HG03097 (cell line): ENCODE results near the gene GDE1.

Source experiments
- ATAC-seq: cut with Tn5 transposase; IDR thresholded peaks from one replicate; pipeline ENCODE4 v1.9.1; 2021; ENCODE audit not compliant: unreplicated experiment, low FRiP score

The GDE1 gene

GRCh38 chr16:19524356-19524615 is 2.4 kb upstream of the GDE1 start:
- ATAC-seq: no peak

- ATAC-seq: peak; percentile 75
Measured at GRCh38 chr16:19523559-19524355, 1.9 kb upstream of the GDE1 start, which contains the start of gene CCP110. Gene CCP110, plus strand, starts transcription at chr16:19523942. Its CDS starts 3,940 bp downstream, at chr16:19527882.

- ATAC-seq: no peak
Measured at GRCh38 chr16:19523184-19523558, 1.3 kb upstream of the GDE1 start.

- no peak for ATAC-seq
Measured at GRCh38 chr16:19522760-19523159, 862 bp upstream of the GDE1 start.

GRCh38 chr16:19522397-19522732 is 467 bp upstream of the GDE1 start:
- no peak for ATAC-seq

- ATAC-seq: no peak
Measured at GRCh38 chr16:19520861-19521331, 1.0 kb downstream of the GDE1 start.

GRCh38 chr16:19518388-19518787 is 3.5 kb downstream of the GDE1 start:
- no peak for ATAC-seq

GRCh38 chr16:19517424-19518089 is 4.3 kb downstream of the GDE1 start:
- ATAC-seq: no peak

GRCh38 chr16:19515757-19516156 is 6.1 kb downstream of the GDE1 start:
- ATAC-seq: no peak

GRCh38 chr16:19513377-19514053 is 8.4 kb downstream of the GDE1 start:
- ATAC-seq: no peak

- ATAC-seq: no peak
Measured at GRCh38 chr16:19512297-19512696, 9.6 kb downstream of the GDE1 start.

- ATAC-seq: no peak
Measured at GRCh38 chr16:19507867-19508266, 14.0 kb downstream of the GDE1 start.

GRCh38 chr16:19506965-19507364 is 14.9 kb downstream of the GDE1 start:
- no peak for ATAC-seq

- ATAC-seq: no peak
Measured at GRCh38 chr16:19505600-19506303, 16.1 kb downstream of the GDE1 start.

- no peak for ATAC-seq
Measured at GRCh38 chr16:19503461-19504075, 18.3 kb downstream of the GDE1 start.

- no peak for ATAC-seq
Measured at GRCh38 chr16:19502395-19503131, 19.3 kb downstream of the GDE1 start.

- ATAC-seq: no peak
Measured at GRCh38 chr16:19499481-19499880, 22.4 kb downstream of the GDE1 start.

GRCh38 chr16:19499006-19499405 is 22.9 kb downstream of the GDE1 start:
- no peak for ATAC-seq

GRCh38 chr16:19497176-19497575 is 24.7 kb downstream of the GDE1 start:
- no peak for ATAC-seq

- no peak for ATAC-seq
Measured at GRCh38 chr16:19490619-19491018, 31.3 kb downstream of the GDE1 start.
